Breast epithelium (tissue), 4 donors: Measurements from ENCODE around the gene MRPL33. TPM values are rescaled to one million over a fixed set of nuclear protein-coding genes. Genes with fewer than 3 reads are reported as not detected.

ENCODE experiments used
- DNase-seq, 2 donors: peaks; one replicate each; pipeline ENCODE4 v3.0.0-alpha.2; 2019; ENCODE audit warnings: low spot score in 2 of 2
- H3K27ac ChIP-seq, 2 donors: fragments of 200-600 bp; sonication (generic) in 1 of 2; one replicate each; pipeline ENCODE4 v1.5.1; 2016 to 2019; ENCODE audit warnings: mild to moderate bottlenecking in 1 of 2
- H3K27me3 ChIP-seq, 2 donors: fragments of 200-600 bp; sonication (generic) in 1 of 2; one replicate each; pipeline versions ENCODE4 v1.5.1 to v1.6.0; 2017 to 2019; ENCODE audit warnings: control low read depth in 1 of 2, mild to moderate bottlenecking in 1 of 2
- H3K36me3 ChIP-seq: fragments of 200-600 bp; one replicate; pipeline ENCODE4 v1.5.1; 2019
- H3K4me1 ChIP-seq, 2 donors: fragments of 200-600 bp; sonication (generic); one replicate each; pipeline ENCODE4 v1.5.1; 2016 to 2019; ENCODE audit warnings: control low read depth in 1 of 2
- H3K4me3 ChIP-seq, 3 donors: fragments of 200-600 bp; sonication (generic); 1 replicate in 2 of 3; 2 replicates in 1 of 3; pipeline ENCODE4 v1.5.1; 2016 to 2019; ENCODE audit warnings: mild to moderate bottlenecking in 3 of 3, moderate library complexity in 2 of 3
- H3K9me3 ChIP-seq, 2 donors: fragments of 200-600 bp; sonication (generic) in 1 of 2; one replicate each; pipeline ENCODE4 v1.5.1; 2016 to 2019; ENCODE audit warnings: control low read depth in 1 of 2
- POLR2A ChIP-seq: fragments of 450-650 bp; IDR thresholded peaks from one replicate; pipeline ENCODE4 v1.6.1; 2016; ENCODE audit warnings: antibody characterized with exemption, mild to moderate bottlenecking, moderate library complexity
- POLR2AphosphoS5 ChIP-seq, 3 donors: sonication (generic); formaldehyde crosslinking; IDR thresholded peaks; one replicate each; pipeline ENCODE4 v1.6.1; 2017; ENCODE audit warnings: antibody characterized with exemption in 3 of 3
- intact Hi-C: fragments of 100-400 bp; cut with DNase I; formaldehyde crosslinking; loops from one replicate; pipeline ENCODE4 v1.15.1; 2023; ENCODE audit warnings: low total_unique reads
- total RNA-seq, 3 donors: library from RNA; depleted of rRNA; stranded (reverse); fragments of >200 nt; gene quantifications; one replicate each; pipeline ENCODE4 v1.1.0, GENCODE V29; 2016
- TF ChIP-seq, protein P1 (sequence below), 3 donors: fragments of 450-650 bp; IDR thresholded peaks; one replicate each; pipeline ENCODE4 v1.5.1; 2016 to 2017; ENCODE audit warnings: antibody characterized with exemption in 3 of 3, mild to moderate bottlenecking in 3 of 3, moderate library complexity in 3 of 3

MRPL33 gene
- total RNA-seq, 3 donors from 2014 or later: 88.2 to 93.3 (median 89.7) TPM

DNA sequence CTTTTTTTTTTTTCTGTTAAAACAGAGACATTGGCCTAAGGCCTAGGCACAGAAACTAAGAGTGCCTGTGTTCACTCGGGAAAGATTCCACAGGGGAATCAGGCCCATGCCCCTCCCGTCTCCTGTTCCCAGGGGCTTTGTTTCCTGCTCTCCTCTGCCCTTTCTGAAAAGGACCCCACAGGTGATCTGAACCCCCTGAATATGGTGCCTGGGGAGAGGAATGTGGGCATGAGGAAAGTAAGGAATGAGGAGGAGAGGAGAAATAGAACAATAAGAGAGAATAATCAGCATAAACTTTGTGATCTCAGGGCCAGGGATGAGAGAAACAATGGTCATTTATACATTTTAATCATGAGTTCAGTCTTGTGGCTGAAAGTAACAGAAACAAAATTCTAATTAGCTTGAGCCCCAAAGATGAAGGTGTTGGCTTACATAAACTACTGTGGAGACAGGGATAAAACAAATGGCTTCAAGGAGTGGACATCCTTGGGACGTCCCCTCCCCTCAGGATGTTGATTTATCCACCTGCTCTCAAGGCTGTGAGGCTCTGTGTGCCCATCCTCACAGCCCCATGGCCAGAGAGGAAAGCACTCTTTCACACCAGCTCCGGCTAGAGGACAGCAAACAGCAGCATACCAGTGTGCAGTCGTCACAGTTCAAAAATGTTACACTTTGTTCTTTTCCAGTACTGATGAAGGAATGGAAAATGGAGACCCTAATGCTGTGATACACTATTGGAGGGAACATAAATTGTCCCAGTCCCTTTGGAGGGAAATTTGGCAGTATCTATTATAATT, 46.4 kb upstream of the MRPL33 start:
- DNase-seq: no peak
- Histone ChIP-seq H3K4me3 (no peak overlapping the region), H3K27me3 (no peaks in the 10 kb centered on the region), H3K4me1 (no peaks in the 10 kb centered on the region), H3K9me3 (no peaks in the 10 kb centered on the region), H3K36me3 (no peaks in the 10 kb centered on the region), H3K27ac (peak overlapping the region in 1 of 2 donors; percentile 48)
- peak in 1 of 3 donors; percentile 44 for TF ChIP-seq POLR2AphosphoS5 (IDR thresholded peaks at IDR 0.05)
- no peak for TF ChIP-seq POLR2A
- TF ChIP-seq, protein P1, sequence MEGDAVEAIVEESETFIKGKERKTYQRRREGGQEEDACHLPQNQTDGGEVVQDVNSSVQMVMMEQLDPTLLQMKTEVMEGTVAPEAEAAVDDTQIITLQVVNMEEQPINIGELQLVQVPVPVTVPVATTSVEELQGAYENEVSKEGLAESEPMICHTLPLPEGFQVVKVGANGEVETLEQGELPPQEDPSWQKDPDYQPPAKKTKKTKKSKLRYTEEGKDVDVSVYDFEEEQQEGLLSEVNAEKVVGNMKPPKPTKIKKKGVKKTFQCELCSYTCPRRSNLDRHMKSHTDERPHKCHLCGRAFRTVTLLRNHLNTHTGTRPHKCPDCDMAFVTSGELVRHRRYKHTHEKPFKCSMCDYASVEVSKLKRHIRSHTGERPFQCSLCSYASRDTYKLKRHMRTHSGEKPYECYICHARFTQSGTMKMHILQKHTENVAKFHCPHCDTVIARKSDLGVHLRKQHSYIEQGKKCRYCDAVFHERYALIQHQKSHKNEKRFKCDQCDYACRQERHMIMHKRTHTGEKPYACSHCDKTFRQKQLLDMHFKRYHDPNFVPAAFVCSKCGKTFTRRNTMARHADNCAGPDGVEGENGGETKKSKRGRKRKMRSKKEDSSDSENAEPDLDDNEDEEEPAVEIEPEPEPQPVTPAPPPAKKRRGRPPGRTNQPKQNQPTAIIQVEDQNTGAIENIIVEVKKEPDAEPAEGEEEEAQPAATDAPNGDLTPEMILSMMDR (IDR thresholded peaks at IDR 0.05): no peak
- intact Hi-C loops: no loop called here

DNA sequence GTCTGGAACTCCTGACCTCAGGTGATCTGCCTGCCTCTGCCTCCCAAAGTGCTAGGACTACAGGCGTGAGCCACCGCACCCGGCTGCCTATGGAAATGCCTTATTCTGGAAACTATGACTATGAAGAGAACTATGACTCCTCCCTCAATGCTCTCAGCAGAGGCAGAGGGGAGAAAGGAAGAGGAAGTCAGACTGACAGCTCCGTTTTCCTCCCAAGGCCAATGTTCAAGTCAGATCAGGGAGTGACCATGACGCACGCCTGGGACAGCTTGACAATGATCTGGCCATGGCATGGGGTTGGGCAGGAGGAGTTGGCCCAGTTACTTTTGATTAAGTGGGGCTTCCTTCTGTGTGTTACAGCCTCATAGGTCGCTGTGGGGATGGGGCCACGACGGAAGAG, 44.3 kb upstream of the MRPL33 start:
- no peak for DNase-seq
- TF ChIP-seq, protein P1 (IDR thresholded peaks at IDR 0.05): no peak
- no peak for TF ChIP-seq POLR2A
- intact Hi-C loops: no loop called here
- Histone ChIP-seq H3K4me1 (no peaks in the 10 kb centered on the region), H3K9me3 (no peaks in the 10 kb centered on the region), H3K36me3 (no peaks in the 10 kb centered on the region), H3K4me3 (no peak overlapping the region), H3K27ac (no peak overlapping the region), H3K27me3 (no peaks in the 10 kb centered on the region)

DNA sequence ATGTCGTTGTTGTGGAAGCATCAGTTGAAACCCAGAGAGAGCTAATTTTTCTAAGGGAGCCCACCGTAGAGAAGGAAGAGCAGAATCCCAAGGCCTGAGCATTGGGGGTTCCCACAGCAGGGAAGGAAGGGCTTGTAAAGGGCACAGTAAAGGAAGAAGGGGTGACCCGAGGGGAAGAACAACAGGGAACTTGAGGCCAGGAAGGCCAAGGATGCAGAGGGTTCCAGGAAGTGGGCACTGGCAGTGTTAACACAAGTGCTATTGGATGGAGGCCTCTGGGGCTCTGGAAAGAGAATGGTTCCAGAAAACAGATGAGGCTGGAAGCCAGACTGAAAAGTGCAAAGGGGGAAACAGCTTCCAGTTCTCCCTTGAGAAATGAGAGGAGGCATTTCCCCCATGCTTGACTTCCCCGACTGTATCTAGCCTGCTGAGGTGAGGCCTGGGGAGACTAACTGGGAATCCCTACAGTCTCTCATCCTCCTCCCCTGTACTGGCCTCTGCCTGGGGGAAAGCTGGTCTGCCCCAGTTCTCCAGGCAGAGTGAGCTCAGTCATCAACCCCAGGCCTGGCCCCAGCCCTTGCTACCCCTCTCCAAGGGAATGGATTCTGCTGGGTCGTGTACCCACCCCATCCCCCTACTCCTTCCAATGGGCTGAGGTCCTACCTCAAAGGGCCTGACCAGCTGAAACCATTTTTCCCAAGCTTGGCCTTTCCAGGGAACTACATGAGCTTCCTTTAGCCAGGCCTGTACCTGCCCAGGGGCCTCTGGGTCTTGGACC, 43.2 kb upstream of the MRPL33 start:
- Histone ChIP-seq H3K27ac (peak overlapping the region in 1 of 2 donors; percentile 23), H3K9me3 (no peaks in the 10 kb centered on the region), H3K27me3 (no peaks in the 10 kb centered on the region), H3K36me3 (no peaks in the 10 kb centered on the region), H3K4me3 (no peak overlapping the region), H3K4me1 (no peaks in the 10 kb centered on the region)
- TF ChIP-seq, protein P1 (IDR thresholded peaks at IDR 0.05): no peak
- TF ChIP-seq POLR2A (no peak), POLR2AphosphoS5 (IDR thresholded peaks at IDR 0.05) (no peak)
- intact Hi-C loops: no loop called here
- DNase-seq: no peak

DNA sequence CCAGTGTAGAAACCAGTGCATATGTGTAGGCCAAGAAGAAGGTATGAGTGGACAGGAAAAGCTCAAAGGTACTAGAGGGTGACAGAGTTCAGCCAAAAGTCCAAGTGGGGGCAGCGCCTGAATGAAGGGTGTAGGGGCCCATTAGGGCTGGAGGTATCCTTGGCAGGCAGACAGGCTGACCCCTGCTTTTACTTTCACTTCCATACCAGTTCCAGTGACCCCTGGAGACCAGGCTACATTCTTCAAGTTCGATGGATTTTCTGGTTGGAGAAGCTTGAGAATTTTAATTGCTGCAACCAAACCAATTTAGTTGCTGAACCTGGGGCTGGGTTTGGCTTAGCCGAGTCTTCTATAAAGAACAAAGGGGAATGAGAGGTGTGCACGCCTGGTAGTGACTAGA, 42.3 kb upstream of the MRPL33 start:
- DNase-seq: no peak
- no peaks in the 10 kb centered on the region for H3K9me3 ChIP-seq
- no peaks in the 10 kb centered on the region for H3K4me1 ChIP-seq
- intact Hi-C loops: no loop called here
- H3K27me3 ChIP-seq: no peaks in the 10 kb centered on the region
- H3K27ac ChIP-seq: peak overlapping the region in 1 of 2 donors; percentile 16
- H3K36me3 ChIP-seq: no peaks in the 10 kb centered on the region
- TF ChIP-seq POLR2AphosphoS5 (IDR thresholded peaks at IDR 0.05): no peak
- no peak for TF ChIP-seq POLR2A
- TF ChIP-seq, protein P1 (IDR thresholded peaks at IDR 0.05): no peak
- H3K4me3 ChIP-seq: no peak overlapping the region

GRCh38 chr2:27729614-27730013, 41.9 kb upstream of the MRPL33 start:
- H3K4me3 ChIP-seq: no peak overlapping the region
- TF ChIP-seq POLR2A (no peak), POLR2AphosphoS5 (IDR thresholded peaks at IDR 0.05) (no peak)
- TF ChIP-seq, protein P1 (IDR thresholded peaks at IDR 0.05): no peak
- peak overlapping the region in 1 of 2 donors; percentile 16 for H3K27ac ChIP-seq
- H3K36me3 ChIP-seq: no peaks in the 10 kb centered on the region
- H3K9me3 ChIP-seq: no peaks in the 10 kb centered on the region
- peaks cover 0 to under 1% of the 10 kb centered on the region in 2 donors for H3K4me1 ChIP-seq
- no peak for DNase-seq
- intact Hi-C loops: no loop called here
- H3K27me3 ChIP-seq: no peaks in the 10 kb centered on the region
